ENCODE data around the gene HIP1R. TPM values are rescaled to one million over a fixed set of nuclear protein-coding genes. Genes with fewer than 3 reads are reported as not detected.

HIP1R gene
- total RNA-seq, 2 donors from 2014 or later = 20.0 to 28.1 TPM

GRCh38 chr12:122838841-122839240 lies 3.6 kb downstream of the HIP1R start:
- Mint-ChIP-seq H3K36me3 (ENCODE audit: insufficient read depth in 2 of 2) (peaks cover 3 to 4% of the 10 kb centered on the region in 2 donors), H3K4me1 (ENCODE audit: low read depth) (peaks cover 47% of the 10 kb centered on the region), H3K9me3 (no peaks in the 10 kb centered on the region), H3K27ac (no peak overlapping the region), H3K27me3 (ENCODE audit: low read depth) (no peaks in the 10 kb centered on the region), H3K4me3 (no peak overlapping the region)
- ATAC-seq (replicated peaks in 1 of 2) (no peak), DNase-seq (no peak)

- H3K4me1 Mint-ChIP-seq (ENCODE audit: low read depth) = peaks cover 37% of the 10 kb centered on the region
- no peaks in the 10 kb centered on the region for H3K9me3 Mint-ChIP-seq
- ATAC-seq (replicated peaks in 1 of 2) = no peak
- peaks cover 3 to 4% of the 10 kb centered on the region in 2 donors for H3K36me3 Mint-ChIP-seq (ENCODE audit: insufficient read depth in 2 of 2)
- H3K27ac Mint-ChIP-seq = no peak overlapping the region
- DNase-seq = no peak
- H3K27me3 Mint-ChIP-seq (ENCODE audit: low read depth) = no peaks in the 10 kb centered on the region
- no peak overlapping the region for H3K4me3 Mint-ChIP-seq
These were observed 4.8 kb downstream of the HIP1R start for GRCh38 chr12:122839907-122840554.

- no peak overlapping the region for H3K27ac Mint-ChIP-seq
- H3K36me3 Mint-ChIP-seq (ENCODE audit: insufficient read depth in 2 of 2) = peaks cover 3 to 4% of the 10 kb centered on the region in 2 donors
- DNase-seq = no peak
- H3K27me3 Mint-ChIP-seq (ENCODE audit: low read depth) = no peaks in the 10 kb centered on the region
- H3K4me3 Mint-ChIP-seq = no peak overlapping the region
- peaks cover 37% of the 10 kb centered on the region for H3K4me1 Mint-ChIP-seq (ENCODE audit: low read depth)
- no peak for ATAC-seq (replicated peaks in 1 of 2)
- H3K9me3 Mint-ChIP-seq = no peaks in the 10 kb centered on the region
These were observed 5.6 kb downstream of the HIP1R start for GRCh38 chr12:122840580-122841513.

DNA sequence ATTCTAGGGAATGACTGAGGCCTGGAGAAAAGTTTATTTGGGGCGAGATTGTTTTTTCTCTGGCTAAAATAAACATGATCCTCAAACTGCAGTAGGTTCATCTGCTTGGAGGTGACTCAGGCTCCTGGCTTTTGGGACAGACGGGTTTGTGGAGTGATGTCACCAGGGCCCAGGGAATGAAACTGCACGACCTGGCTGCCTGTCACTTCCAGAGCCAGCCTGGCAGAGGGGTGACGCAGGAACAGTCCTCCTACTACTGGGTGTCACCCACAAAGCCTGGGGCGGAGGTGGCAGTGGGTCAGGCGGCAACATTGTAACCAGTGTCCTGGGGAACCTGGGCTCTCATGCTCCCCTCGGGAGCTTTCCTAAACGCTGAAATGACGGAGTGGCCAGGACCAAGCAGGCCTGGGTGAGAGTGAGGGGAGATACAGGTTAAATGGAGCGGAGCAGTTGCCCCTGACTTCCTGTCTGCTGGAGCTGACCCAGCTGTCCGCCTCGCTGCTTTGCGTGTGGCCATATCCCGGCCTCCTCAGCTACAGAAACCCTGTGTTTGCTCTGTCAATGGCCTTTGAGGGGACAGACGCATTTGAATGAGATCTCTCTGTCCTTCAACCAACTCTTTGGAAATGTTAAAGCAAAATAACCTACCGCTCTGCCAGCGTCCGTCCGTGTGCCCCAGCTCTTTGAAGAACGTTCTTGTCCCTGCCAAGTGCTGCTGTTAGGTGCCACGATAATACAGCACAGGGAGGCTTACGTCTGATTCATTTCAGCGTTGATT lies 6.5 kb downstream of the HIP1R start:
- Mint-ChIP-seq H3K9me3 (no peaks in the 10 kb centered on the region), H3K4me3 (no peak overlapping the region), H3K27ac (no peak overlapping the region), H3K4me1 (ENCODE audit: low read depth) (peaks cover 31% of the 10 kb centered on the region), H3K27me3 (ENCODE audit: low read depth) (no peaks in the 10 kb centered on the region), H3K36me3 (ENCODE audit: insufficient read depth in 2 of 2) (no peaks in the 10 kb centered on the region)
- ATAC-seq (replicated peaks in 1 of 2) (no peak), DNase-seq (no peak)

DNA sequence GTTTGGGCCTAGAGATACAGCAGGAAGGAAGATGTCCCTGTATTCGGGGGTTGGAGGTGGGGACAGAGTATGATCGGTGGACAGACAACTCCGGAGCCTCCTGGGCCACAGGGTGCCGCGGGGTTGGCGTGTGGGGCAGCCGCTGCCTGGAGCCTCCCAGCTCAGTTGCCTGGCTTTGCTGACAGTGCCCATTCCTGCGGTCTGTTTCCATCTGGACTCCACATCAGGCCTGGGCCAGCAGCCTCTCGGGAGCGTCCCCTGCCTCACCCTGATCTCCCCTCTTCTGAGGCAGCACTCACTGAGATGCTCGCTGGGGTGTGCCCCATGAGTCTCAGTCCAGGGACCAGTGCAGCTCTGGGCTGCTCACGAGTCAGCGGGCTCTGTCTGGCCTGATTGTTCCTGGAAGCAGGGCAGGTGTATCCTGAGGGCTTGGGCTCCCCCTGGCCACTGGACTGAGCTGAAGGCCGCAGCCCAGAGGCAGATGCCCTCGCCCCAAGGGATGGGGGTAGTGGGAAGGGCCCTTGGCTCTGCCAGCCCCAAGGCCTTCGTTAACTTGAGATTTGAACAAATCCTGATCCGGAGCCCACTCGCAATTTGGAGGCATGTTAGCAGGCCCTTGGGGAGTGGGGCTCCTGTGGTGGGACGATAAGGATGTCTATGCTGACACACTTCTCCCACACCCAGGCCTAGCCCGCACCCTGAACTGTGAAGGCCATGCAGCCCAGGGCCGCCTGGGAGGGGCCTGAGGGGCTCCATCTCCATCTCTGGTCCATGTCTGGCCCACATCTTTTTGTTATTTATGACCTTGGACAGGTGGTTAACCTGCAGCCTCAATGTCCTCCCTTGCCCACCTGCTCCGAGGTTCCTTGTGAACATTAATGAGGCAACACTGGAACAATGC lies 7.5 kb downstream of the HIP1R start:
- Mint-ChIP-seq H3K4me1 (ENCODE audit: low read depth) (peaks cover 21% of the 10 kb centered on the region), H3K4me3 (no peak overlapping the region), H3K27me3 (ENCODE audit: low read depth) (no peaks in the 10 kb centered on the region), H3K27ac (no peak overlapping the region), H3K36me3 (ENCODE audit: insufficient read depth in 2 of 2) (no peaks in the 10 kb centered on the region), H3K9me3 (no peaks in the 10 kb centered on the region)
- no peak for DNase-seq
- ATAC-seq (replicated peaks in 1 of 2) = no peak

DNA sequence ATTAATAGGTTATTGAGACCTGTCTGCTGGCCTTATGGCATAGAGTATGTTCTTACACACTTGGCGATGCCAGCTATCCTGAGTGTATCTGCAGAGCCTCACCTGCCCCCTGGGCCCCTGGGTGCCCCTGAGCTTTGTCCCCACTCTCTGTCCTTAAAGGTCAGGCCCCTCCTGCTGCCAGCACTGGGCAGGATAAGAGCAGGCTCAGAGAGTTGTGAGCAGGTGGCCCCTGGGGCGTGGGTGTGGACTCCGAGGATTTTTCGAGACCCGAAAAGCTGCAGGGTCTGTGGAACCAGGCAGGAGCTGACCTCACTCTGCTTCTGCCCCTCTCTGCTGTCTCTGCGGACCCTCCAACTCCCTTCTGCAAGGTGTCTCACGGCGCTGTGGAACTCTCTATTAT lies 8.2 kb downstream of the HIP1R start:
- H3K36me3 Mint-ChIP-seq (ENCODE audit: insufficient read depth in 2 of 2) = no peaks in the 10 kb centered on the region
- no peaks in the 10 kb centered on the region for H3K27me3 Mint-ChIP-seq (ENCODE audit: low read depth)
- no peak for ATAC-seq (replicated peaks in 1 of 2)
- H3K4me1 Mint-ChIP-seq (ENCODE audit: low read depth) = peaks cover 16% of the 10 kb centered on the region
- no peak overlapping the region for H3K27ac Mint-ChIP-seq
- H3K9me3 Mint-ChIP-seq = no peaks in the 10 kb centered on the region
- DNase-seq = no peak
- no peak overlapping the region for H3K4me3 Mint-ChIP-seq

DNA sequence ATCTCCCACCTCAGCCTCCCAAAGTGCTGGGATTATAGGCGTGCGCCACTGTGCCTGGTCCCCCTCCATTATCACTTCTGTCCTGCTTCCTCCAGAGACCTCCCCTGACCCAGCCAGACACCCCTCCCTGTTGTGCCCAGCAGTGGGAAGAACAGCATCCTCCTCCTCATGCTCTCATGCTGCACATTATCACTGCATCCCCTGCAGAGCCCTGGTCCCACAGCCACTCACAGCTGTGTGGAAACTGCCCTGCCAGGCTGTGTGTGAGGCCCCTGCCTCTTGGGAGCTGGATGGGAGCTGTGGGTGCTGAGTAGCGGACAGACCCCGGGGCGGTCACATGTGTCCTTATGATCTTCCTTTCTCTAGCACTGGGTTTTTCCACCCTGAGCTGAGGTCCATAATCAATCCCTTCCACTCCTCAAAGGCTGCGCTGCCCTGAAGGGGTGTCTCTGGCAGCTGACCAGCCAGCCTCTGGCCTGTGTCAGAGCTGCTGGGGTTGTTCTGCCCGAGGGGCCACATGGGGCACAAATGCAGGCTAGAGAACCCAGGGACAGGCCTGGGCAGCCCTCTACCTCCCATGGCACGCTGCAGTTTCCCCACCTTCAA lies 9.2 kb downstream of the HIP1R start:
- Mint-ChIP-seq H3K4me1 (ENCODE audit: low read depth) (peaks cover 5% of the 10 kb centered on the region), H3K4me3 (no peak overlapping the region), H3K36me3 (ENCODE audit: insufficient read depth in 2 of 2) (no peaks in the 10 kb centered on the region), H3K9me3 (no peaks in the 10 kb centered on the region), H3K27me3 (ENCODE audit: low read depth) (no peaks in the 10 kb centered on the region), H3K27ac (no peak overlapping the region)
- DNase-seq (no peak), ATAC-seq (replicated peaks in 1 of 2) (no peak)

GRCh38 chr12:122845041-122845864 lies 10.0 kb downstream of the HIP1R start:
- Mint-ChIP-seq H3K27me3 (ENCODE audit: low read depth) (no peaks in the 10 kb centered on the region), H3K4me1 (ENCODE audit: low read depth) (peaks cover 5% of the 10 kb centered on the region), H3K36me3 (ENCODE audit: insufficient read depth in 2 of 2) (no peaks in the 10 kb centered on the region), H3K27ac (no peak overlapping the region), H3K9me3 (no peaks in the 10 kb centered on the region), H3K4me3 (no peak overlapping the region)
- ATAC-seq (replicated peaks in 1 of 2) = no peak
- no peak for DNase-seq

DNA sequence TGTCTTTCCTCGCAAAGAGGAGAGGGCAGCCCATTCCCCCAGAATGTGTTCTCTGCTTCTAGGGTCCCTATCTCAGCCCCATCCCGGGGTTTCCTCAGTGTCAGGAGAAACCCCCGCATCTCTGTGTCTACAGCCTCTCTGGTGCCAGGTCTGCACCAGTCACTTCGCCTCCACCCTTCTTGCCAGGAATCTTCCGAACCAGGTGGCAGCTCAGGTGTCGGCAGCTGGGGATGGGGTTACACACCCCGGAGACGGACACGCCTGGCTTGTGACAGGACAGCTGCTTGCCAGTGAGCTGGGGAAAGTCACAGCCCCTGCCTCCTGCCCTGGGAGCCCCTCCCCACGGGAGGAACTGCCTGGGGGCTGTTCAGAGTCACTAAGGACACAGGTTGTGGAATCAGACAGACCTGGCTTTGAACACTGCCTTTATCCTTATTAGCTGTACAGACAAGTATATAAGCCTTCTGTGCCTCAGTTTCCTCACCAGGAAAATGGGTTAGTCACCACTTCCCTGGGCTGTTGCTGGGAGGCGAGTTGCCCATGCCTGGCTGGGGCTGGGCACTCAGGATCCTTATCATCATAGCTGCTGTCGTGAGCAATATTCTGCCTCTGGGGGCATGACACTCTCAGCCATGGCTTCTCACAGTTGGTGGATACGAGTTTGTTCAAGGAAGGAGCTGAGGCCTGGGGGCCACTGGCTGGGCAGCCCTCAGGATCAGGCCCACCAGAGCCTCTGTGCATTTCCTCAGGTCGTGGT lies 10.8 kb downstream of the HIP1R start:
- ATAC-seq (replicated peaks in 1 of 2) = no peak
- no peaks in the 10 kb centered on the region for H3K9me3 Mint-ChIP-seq
- no peaks in the 10 kb centered on the region for H3K36me3 Mint-ChIP-seq (ENCODE audit: insufficient read depth in 2 of 2)
- H3K27me3 Mint-ChIP-seq (ENCODE audit: low read depth) = no peaks in the 10 kb centered on the region
- H3K4me1 Mint-ChIP-seq (ENCODE audit: low read depth) = peaks cover 5% of the 10 kb centered on the region
- DNase-seq = no peak
- no peak overlapping the region for H3K27ac Mint-ChIP-seq
- H3K4me3 Mint-ChIP-seq = no peak overlapping the region

- ATAC-seq (replicated peaks in 1 of 2) (no peak), DNase-seq (no peak)
- no peaks in the 10 kb centered on the region for H3K9me3 Mint-ChIP-seq
- no peaks in the 10 kb centered on the region for H3K4me1 Mint-ChIP-seq (ENCODE audit: low read depth)
- no peaks in the 10 kb centered on the region for H3K36me3 Mint-ChIP-seq (ENCODE audit: insufficient read depth in 2 of 2)
- H3K27me3 Mint-ChIP-seq (ENCODE audit: low read depth) = no peaks in the 10 kb centered on the region
- H3K4me3 Mint-ChIP-seq = no peak overlapping the region
- no peak overlapping the region for H3K27ac Mint-ChIP-seq
These were observed 11.6 kb downstream of the HIP1R start for GRCh38 chr12:122846622-122847515.

Measured in activated T-cell treated with anti-CD3 and anti-CD28 coated beads, Interleukin-2, amount 50 U/mL, for 72 hours (primary cell).